Mesenchymal stem cell (in vitro differentiated cells and primary cell): ENCODE results near the gene LTO1.

ENCODE experiments used
- DNase-seq: peaks from one replicate; pipeline ENCODE4 v3.0.0-alpha.2; 2013
- H2AFZ ChIP-seq: one replicate; pipeline ENCODE4 v1.6.1; 2013; ENCODE audit warnings: low read depth, mild to moderate bottlenecking, control low read depth, inconsistent platforms, low read length, moderate library complexity
- H2AK5ac ChIP-seq: 2 replicates; pipeline ENCODE4 v1.6.1; 2013; ENCODE audit warnings: low read length, moderate library complexity, mild to moderate bottlenecking, inconsistent platforms; ENCODE audit not compliant: severe bottlenecking
- H2BK120ac ChIP-seq: one replicate; pipeline ENCODE4 v1.6.1; 2013; ENCODE audit warnings: low read depth, mild to moderate bottlenecking, inconsistent platforms, low read length, moderate library complexity
- H2BK12ac ChIP-seq, 2 experiments: one replicate each; pipeline ENCODE4 v1.6.1; 2013; ENCODE audit warnings: inconsistent platforms in 2 of 2, low read length in 2 of 2, mild to moderate bottlenecking in 2 of 2, moderate library complexity in 2 of 2, control low read depth in 1 of 2
- H2BK15ac ChIP-seq: one replicate; pipeline ENCODE4 v1.6.1; 2013; ENCODE audit warnings: mild to moderate bottlenecking, low read depth, inconsistent platforms; ENCODE audit not compliant: poor library complexity, severe bottlenecking
- H2BK5ac ChIP-seq: 2 replicates; pipeline ENCODE4 v1.6.1; 2013; ENCODE audit warnings: low read depth, mild to moderate bottlenecking, low read length, control low read depth, inconsistent platforms; ENCODE audit not compliant: poor library complexity, severe bottlenecking
- H3K14ac ChIP-seq, 2 experiments: one replicate each; pipeline ENCODE4 v1.6.1; 2013; ENCODE audit warnings: inconsistent platforms in 2 of 2, low read length in 2 of 2, control low read depth in 1 of 2, mild to moderate bottlenecking in 1 of 2, moderate library complexity in 1 of 2
- H3K18ac ChIP-seq, 2 experiments: one replicate each; pipeline ENCODE4 v1.6.1; 2013; ENCODE audit warnings: inconsistent platforms in 2 of 2, low read length in 2 of 2, control low read depth in 1 of 2, low read depth in 1 of 2, mild to moderate bottlenecking in 1 of 2
- H3K23ac ChIP-seq, 2 experiments: one replicate each; pipeline ENCODE4 v1.6.1; 2013; ENCODE audit warnings: inconsistent platforms in 2 of 2, low read length in 2 of 2, mild to moderate bottlenecking in 2 of 2, moderate library complexity in 2 of 2, control low read depth in 1 of 2
- H3K27ac ChIP-seq: 2 replicates; pipeline ENCODE4 v1.5.1; 2013; ENCODE audit warnings: mild to moderate bottlenecking, moderate library complexity, low read length, control low read depth, inconsistent platforms; ENCODE audit not compliant: poor library complexity, severe bottlenecking
- H3K27me3 ChIP-seq, 2 experiments: 2 replicates each; pipeline versions ENCODE4 v1.6.1 to v1.7.0; 2013; ENCODE audit warnings: low read length in 2 of 2, mild to moderate bottlenecking in 2 of 2, moderate library complexity in 2 of 2, control low read depth in 1 of 2, inconsistent platforms in 1 of 2; ENCODE audit not compliant: control insufficient read depth in 1 of 2, insufficient read depth in 1 of 2
- H3K36me3 ChIP-seq, 2 experiments: 2 replicates each; pipeline versions ENCODE4 v1.6.1 to v1.7.0; 2013; ENCODE audit warnings: low read length in 2 of 2, control low read depth in 1 of 2, inconsistent platforms in 1 of 2, low read depth in 1 of 2, mild to moderate bottlenecking in 1 of 2; ENCODE audit not compliant: insufficient read depth in 2 of 2, control insufficient read depth in 1 of 2
- H3K4ac ChIP-seq, 2 experiments: one replicate each; pipeline ENCODE4 v1.6.1; 2013; ENCODE audit warnings: inconsistent platforms in 2 of 2, low read length in 2 of 2, mild to moderate bottlenecking in 2 of 2, moderate library complexity in 2 of 2, control low read depth in 1 of 2, low read depth in 1 of 2
- H3K4me1 ChIP-seq: 2 replicates; pipeline ENCODE4 v1.6.1; 2013; ENCODE audit warnings: low read depth, low read length, control low read depth; ENCODE audit not compliant: control insufficient read depth, insufficient read depth
- H3K4me2 ChIP-seq: 2 replicates; pipeline ENCODE4 v1.6.1; 2013; ENCODE audit warnings: low read length, mild to moderate bottlenecking, inconsistent platforms; ENCODE audit not compliant: poor library complexity, severe bottlenecking
- H3K4me3 ChIP-seq, 2 experiments: 2 replicates each; pipeline versions ENCODE4 v1.5.1 to v1.7.0; 2013; ENCODE audit warnings: low read length in 2 of 2, mild to moderate bottlenecking in 2 of 2, control low read depth in 1 of 2, low read depth in 1 of 2; ENCODE audit not compliant: insufficient read depth in 1 of 2
- H3K79me1 ChIP-seq: replicated peaks from 2 replicates; pipeline ENCODE4 v1.6.1; 2013; ENCODE audit warnings: mild to moderate bottlenecking, control low read depth, low read length, inconsistent platforms; ENCODE audit not compliant: poor library complexity, severe bottlenecking
- H3K9ac ChIP-seq: 2 replicates; pipeline ENCODE4 v1.7.0; 2013; ENCODE audit warnings: mild to moderate bottlenecking, low read length, moderate library complexity
- H3K9me3 ChIP-seq: 2 replicates; pipeline ENCODE4 v1.7.0; 2013; ENCODE audit warnings: mild to moderate bottlenecking, low read length; ENCODE audit not compliant: control insufficient read depth
- H4K8ac ChIP-seq: one replicate; pipeline ENCODE4 v1.6.1; 2013; ENCODE audit warnings: inconsistent platforms, mild to moderate bottlenecking, low read length, moderate library complexity
- H4K91ac ChIP-seq: one replicate; pipeline ENCODE4 v1.6.1; 2013; ENCODE audit warnings: mild to moderate bottlenecking, low read length, inconsistent platforms
- WGBS: methylation state at CpG from one replicate; pipeline ENCODE4 v1.1.7; 2013; ENCODE audit warnings: mixed read lengths; 5-methylcytosine and 5-hydroxymethylcytosine counted together

Gene LTO1

DNA sequence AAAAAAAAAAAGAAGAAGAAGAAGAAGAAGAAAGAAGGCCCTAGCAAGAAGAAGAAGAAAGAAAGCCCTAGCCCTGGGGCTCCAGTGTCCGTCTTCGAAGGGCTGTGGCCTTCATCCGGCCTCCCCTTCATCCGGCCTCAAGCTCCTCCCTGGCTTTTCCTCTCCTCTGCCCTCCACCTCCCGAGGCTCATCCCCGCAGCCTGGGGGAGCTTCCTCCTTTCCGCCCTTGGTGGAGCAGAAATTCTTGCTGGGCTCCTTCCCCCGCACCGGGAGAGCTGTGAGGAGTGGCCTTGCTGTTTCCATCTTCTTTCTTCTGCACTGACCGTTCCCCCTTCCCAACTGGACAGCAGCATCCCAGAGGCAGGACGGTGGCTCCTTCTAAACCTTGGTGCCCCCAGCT, 9.5 kb upstream of the LTO1 start:
- DNase-seq = no peak
- Histone ChIP-seq H2BK12ac (no peak overlapping the region), H3K4me1 (peaks cover 5% of the 10 kb centered on the region), H2BK5ac (no peak overlapping the region), H4K8ac (no peak overlapping the region), H3K27me3 (peaks cover 18 to 28% of the 10 kb centered on the region in 2 experiments), H4K91ac (no peak overlapping the region), H3K4me3 (no peak overlapping the region), H3K18ac (no peak overlapping the region), H2BK15ac (no peak overlapping the region), H3K36me3 (no peaks in the 10 kb centered on the region), H3K23ac (no peak overlapping the region), H3K9me3 (no peaks in the 10 kb centered on the region), H3K9ac (no peak overlapping the region), H3K4me2 (no peak overlapping the region), H3K79me1 (no peaks in the 10 kb centered on the region), H2AFZ (no peak overlapping the region), H2BK120ac (no peak overlapping the region), H3K27ac (no peak overlapping the region), H2AK5ac (no peak overlapping the region), H3K4ac (no peak overlapping the region), H3K14ac (no peak overlapping the region)
- WGBS = 83% methylated on average over 10 of the region's 11 CpGs

DNA sequence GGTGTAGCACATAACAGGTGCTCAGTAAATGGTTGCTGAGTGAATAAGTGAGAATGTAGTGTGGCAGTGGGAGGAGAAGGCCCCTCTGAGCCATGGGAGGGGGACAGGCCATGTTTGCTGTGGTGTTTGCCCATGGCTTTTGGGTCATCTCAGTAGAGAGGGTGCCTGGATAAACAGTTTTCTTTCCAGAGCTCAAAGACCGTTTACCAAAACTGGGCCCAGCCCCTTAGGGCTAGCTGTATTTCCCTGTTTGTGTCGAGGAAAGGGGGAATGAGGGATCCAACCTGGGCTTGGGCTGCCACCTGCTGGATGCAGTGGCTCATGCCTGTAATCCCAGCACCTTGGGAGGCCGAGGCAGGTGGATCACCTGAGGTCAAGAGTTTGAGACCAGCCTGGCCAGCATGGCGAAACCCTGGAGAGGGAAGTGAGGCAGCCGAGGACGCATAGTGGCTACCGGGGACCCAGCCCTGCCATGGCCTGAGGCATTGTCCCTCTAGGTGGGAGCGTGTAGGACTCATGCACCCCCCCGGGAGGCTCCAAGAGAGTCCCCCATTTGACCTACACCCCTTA, 8.7 kb upstream of the LTO1 start:
- WGBS = 58% methylated on average over 9 of the region's 9 CpGs
- no peaks in the 10 kb centered on the region for H3K9me3 ChIP-seq
- H2AK5ac ChIP-seq = no peak overlapping the region

DNA sequence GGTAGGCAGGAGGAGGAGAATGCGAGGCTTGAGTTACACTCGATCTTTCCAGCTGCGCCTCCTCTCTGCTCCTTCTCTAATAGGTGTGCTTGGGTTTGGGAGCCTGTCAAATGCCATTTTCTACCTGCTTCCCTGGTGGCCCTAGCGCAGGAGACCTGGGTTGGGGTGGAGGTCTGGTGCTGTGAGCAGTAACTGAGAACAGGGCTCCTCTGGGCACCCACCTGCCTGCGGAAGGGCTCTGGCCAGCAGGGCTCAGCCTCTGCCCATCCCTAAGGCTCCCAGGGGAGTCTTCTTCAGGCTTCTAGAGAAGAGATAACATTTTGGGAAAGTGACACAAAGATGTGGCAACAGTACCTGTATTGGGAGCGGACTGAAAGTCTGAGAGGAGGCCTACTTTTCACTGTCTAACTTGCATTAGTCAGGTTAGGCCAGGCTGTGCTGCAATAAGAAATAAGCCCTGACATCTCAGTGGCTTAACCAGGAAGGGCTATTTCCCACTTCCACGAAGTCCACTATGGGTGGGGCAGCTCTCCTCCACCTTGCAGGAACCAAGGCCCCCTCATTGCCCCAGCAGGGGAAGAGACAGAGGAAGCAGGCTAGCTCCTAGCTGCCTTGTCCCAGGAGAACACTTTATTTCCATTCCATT, 7.7 kb upstream of the LTO1 start:
- Histone ChIP-seq H3K4ac (no peak overlapping the region), H3K9me3 (no peaks in the 10 kb centered on the region), H2BK120ac (no peak overlapping the region), H2BK12ac (no peak overlapping the region), H3K4me3 (no peak overlapping the region), H3K23ac (no peak overlapping the region), H3K18ac (no peak overlapping the region), H3K27ac (no peak overlapping the region), H3K4me1 (peaks cover 5% of the 10 kb centered on the region), H2BK5ac (no peak overlapping the region), H2BK15ac (no peak overlapping the region), H4K8ac (no peak overlapping the region), H3K14ac (no peak overlapping the region), H3K9ac (no peak overlapping the region), H3K79me1 (no peaks in the 10 kb centered on the region), H3K4me2 (no peak overlapping the region), H2AK5ac (no peak overlapping the region), H2AFZ (no peak overlapping the region), H3K36me3 (no peaks in the 10 kb centered on the region), H4K91ac (no peak overlapping the region), H3K27me3 (peaks cover 18 to 22% of the 10 kb centered on the region in 2 experiments)
- WGBS = 86% methylated on average over 7 of the region's 7 CpGs
- no peak for DNase-seq

More for the DNA sequence above, 8.7 kb upstream of the LTO1 start:
- H3K4me1 ChIP-seq = peaks cover 5% of the 10 kb centered on the region
- H4K91ac ChIP-seq = no peak overlapping the region
- no peak overlapping the region for H3K14ac ChIP-seq
- H3K36me3 ChIP-seq = no peaks in the 10 kb centered on the region
- no peak overlapping the region for H3K18ac ChIP-seq
- no peak overlapping the region for H3K27ac ChIP-seq
- H3K4me3 ChIP-seq = no peak overlapping the region
- no peak overlapping the region for H2BK5ac ChIP-seq
- H3K4ac ChIP-seq = no peak overlapping the region
- no peak overlapping the region for H2AFZ ChIP-seq
- no peak overlapping the region for H2BK120ac ChIP-seq
- H3K9ac ChIP-seq = no peak overlapping the region
- no peak overlapping the region for H4K8ac ChIP-seq
- peaks cover 18 to 27% of the 10 kb centered on the region in 2 experiments for H3K27me3 ChIP-seq
- no peak for DNase-seq
- H3K23ac ChIP-seq = no peak overlapping the region
- H3K79me1 ChIP-seq = no peaks in the 10 kb centered on the region
- no peak overlapping the region for H2BK15ac ChIP-seq
- H3K4me2 ChIP-seq = no peak overlapping the region
- no peak overlapping the region for H2BK12ac ChIP-seq

DNA sequence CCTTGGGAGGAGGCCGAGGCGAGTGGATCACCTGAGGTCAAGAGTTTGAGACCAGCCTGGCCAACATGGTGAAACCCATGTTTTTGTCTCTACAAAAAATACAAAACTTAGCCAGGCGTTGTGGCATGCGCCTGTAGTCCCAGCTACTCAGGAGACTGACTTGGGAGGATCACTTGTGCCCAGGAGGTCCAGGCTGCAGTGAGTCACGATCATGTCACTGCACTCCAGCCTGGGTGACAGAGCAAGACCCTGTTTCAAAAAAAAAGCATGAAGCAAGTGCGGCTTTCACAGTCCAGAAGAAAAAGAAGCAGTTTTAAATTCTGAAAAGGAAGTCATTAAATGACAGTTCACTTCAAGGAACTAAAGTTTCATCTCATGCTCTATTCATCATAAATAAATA, 7.1 kb upstream of the LTO1 start:
- 80% methylated on average over 5 of the region's 6 CpGs for WGBS
- no peak overlapping the region for H2BK120ac ChIP-seq
- H2BK15ac ChIP-seq = no peak overlapping the region
- H4K8ac ChIP-seq = no peak overlapping the region
- H3K9me3 ChIP-seq = no peaks in the 10 kb centered on the region
- no peak overlapping the region for H3K14ac ChIP-seq
- no peak overlapping the region for H3K27ac ChIP-seq
- H3K27me3 ChIP-seq = peaks cover 18 to 22% of the 10 kb centered on the region in 2 experiments
- no peak for DNase-seq
- no peak overlapping the region for H3K4me3 ChIP-seq
- H2AFZ ChIP-seq = no peak overlapping the region
- H3K23ac ChIP-seq = no peak overlapping the region
- H3K4me2 ChIP-seq = no peak overlapping the region
- H3K18ac ChIP-seq = no peak overlapping the region
- no peak overlapping the region for H2BK5ac ChIP-seq
- H3K4ac ChIP-seq = no peak overlapping the region
- no peak overlapping the region for H2BK12ac ChIP-seq
- no peak overlapping the region for H3K9ac ChIP-seq
- no peak overlapping the region for H2AK5ac ChIP-seq
- H3K4me1 ChIP-seq = peaks cover 5% of the 10 kb centered on the region
- H3K36me3 ChIP-seq = no peaks in the 10 kb centered on the region
- no peaks in the 10 kb centered on the region for H3K79me1 ChIP-seq
- H4K91ac ChIP-seq = no peak overlapping the region
